ACHN (cell line): ENCODE data around the gene GSN.

Experiments
- DNase-seq: peaks from one replicate; pipeline ENCODE4 v3.0.0-alpha.2; 2015
- in situ Hi-C: cut with HindIII; loops from 2 replicates; pipeline ENCODE4 v1.10.0; 2017; ENCODE audit warnings: low sequenced_read_pairs, low pct_ligation_motif_present, low pct_unique_long_range_greater_than_20kb

GSN gene

DNA sequence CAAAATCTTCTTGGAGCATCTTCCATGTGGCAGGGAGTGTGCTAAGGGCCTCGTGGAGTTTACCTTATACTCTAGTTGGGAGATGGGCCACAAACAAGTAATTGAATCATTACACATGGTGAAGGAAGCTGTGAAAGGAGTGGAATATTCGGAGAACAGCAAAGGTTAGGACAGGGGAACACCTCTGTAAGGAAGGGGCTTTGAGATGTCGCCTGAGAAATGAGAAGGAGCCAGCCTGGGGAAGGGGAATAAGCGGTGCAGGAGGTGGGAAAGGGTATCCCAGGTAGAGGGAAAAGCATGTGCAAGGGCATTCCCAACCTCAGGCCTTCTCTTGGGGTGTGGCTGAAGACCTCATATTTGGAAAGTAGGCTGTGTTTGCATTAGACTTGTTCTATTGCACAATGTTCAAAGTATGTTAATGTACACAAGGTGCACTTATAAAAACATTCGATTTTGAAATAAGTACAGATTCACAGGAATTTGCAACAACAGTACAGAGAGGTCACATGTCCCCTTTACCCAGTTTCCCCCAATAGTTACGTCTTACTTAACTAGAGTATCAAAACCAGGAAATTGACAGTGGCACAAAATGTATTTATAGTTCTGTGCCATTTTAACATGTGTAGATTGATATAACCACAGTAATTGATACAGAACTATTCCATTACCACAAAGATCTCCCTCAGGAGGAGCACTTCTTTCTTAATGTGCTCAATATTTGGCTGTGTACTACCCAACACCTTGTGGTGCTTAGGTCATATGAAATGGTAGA is 104.5 kb downstream of the GSN start:
- in situ Hi-C loops = no loop called here
- DNase-seq = no peak

DNA sequence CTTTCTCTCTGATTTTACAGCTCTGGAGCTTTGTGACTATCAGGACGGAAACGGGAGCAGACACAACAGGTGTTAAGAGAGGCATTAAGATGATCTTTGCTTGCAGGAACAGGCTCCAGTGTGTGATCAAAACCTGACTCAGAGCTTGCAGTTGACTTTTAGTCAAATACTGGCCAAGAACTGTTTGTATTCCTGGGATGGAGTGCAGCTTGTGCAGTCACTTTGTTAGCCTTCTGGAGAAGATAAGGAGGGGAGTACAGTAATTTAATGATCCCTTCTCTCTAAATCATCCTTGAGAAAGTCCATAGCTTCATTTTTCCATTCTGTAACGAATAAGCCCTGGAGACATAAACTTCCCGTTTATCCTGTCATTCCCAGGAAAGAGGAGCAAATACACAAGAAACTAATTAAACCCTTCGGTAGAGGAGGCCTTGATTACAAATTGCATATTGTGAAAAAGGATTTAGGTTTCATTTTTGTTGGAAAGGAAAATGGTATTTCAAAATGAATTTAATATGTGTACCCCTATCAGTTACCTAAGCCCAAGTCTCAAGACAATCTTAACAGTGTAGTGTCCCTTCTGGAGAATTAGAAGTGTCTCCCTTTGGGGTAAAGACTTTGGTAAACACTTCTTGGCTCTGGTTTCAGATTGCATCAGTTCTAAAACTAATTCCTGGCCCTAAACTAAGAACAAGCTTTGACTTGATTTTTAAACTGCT is 105.2 kb downstream of the GSN start:
- in situ Hi-C loops = no loop called here
- no peak for DNase-seq

DNA sequence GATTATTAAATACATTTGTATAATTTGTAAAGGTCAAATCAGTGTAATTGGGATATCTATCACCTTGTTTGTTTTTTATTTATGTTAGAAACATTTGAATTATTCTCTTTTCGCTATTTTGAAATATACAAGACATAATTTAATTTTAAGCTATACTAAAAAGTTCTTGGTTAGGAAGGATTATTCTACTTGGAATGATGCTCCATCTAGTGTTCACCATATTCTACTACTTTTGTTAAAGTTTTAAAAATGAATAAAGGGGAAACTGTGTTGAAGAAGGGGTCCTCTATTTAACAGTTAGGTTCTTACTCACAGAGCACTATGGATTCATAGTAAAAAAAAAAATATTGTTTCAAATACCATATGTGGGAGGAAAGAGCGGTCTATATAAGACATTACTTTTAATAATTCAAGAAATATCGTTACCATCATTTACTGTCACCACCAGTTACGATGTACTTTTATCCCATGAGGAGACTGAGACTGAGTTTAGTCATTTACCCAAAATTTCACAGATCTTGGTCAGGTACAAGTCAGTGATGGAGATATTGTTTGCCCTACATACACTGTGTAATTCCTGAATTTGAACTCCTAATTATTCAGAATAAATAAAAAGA is 108.4 kb downstream of the GSN start:
- in situ Hi-C loops = no loop called here
- DNase-seq = peak; percentile 27

DNA sequence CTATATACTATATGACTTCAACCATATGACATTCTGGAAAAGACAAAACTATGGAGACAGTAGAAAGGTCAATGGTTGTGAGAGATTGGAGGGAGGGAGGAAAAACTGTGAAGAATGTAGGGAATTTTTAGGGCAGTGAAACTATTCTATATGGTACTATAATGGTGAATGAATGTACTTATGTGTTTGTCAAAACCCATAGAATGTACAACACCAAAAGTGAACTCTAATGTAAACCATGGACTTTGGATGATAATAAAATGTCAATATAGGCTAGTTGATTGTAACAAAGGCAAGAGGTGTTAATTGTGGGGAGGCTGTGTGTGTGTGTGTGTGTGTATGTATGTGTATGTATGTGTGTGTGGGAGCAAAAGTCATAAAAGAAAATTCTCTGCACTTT is 112.9 kb downstream of the GSN start:
- in situ Hi-C loops = no loop called here
- no peak for DNase-seq
